ENCODE measurements around the gene CDH23.

CDH23 gene

DNA sequence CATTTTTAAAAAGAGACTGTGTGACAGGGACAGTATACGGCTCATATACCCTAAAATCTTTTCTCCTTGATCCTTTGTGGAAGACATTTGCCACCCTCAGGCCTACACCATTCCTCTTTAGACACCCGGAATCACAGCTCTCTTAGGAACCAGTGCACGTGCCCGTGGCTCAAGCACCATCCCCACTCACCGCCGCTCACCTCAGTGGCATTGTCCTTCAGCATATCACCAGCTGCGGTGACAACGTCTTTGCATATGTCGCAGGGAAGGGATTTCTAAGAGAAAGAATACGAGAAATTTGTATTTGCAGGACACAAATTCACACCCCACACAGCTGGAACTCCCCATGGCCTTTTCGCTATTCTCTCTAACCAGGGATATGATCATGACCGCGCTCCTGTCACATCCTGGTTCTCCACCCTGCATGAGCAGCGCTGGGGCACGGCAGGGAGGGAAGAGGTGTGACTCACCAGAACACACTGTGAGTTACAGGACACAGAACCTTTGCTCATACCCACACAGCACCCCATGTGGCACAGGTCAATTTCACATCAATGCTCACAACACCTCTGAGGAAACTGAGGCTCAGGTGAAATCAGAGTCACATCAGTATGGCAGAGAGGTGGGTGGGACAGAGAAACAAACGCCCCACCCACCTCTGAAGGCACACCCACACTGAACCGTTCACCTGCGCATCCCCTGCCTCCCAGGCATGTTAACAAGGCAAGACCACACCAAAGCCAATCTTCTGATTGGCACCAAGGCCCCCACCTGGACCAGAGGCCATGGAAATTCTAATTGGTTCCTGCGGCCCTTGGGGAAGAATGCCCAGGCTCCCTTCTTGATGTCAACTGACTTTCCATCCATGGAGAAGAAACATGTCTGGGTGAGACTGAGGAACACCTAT lies 435.2 kb downstream of the CDH23 start:
- no peak for DNase-seq

DNA sequence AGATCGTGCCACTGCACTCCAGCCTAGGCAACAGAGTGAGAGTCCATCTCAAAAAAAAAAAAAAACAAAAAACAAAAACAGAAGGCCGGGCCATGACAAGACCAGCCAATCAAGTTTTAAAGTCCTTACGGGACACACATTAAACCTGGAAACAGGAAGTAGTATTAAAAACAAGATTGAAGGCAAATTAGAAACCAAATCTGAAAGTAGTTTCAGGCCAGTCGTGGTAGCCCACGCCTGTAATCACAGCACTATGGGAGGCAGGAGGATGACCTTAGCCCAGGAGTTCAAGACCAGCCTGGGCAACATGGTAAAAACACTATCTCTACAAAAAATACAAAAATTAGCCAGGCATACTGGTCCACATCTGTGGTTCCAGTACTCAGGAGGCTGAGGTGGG lies 436.2 kb downstream of the CDH23 start:
- DNase-seq, result no peak

DNA sequence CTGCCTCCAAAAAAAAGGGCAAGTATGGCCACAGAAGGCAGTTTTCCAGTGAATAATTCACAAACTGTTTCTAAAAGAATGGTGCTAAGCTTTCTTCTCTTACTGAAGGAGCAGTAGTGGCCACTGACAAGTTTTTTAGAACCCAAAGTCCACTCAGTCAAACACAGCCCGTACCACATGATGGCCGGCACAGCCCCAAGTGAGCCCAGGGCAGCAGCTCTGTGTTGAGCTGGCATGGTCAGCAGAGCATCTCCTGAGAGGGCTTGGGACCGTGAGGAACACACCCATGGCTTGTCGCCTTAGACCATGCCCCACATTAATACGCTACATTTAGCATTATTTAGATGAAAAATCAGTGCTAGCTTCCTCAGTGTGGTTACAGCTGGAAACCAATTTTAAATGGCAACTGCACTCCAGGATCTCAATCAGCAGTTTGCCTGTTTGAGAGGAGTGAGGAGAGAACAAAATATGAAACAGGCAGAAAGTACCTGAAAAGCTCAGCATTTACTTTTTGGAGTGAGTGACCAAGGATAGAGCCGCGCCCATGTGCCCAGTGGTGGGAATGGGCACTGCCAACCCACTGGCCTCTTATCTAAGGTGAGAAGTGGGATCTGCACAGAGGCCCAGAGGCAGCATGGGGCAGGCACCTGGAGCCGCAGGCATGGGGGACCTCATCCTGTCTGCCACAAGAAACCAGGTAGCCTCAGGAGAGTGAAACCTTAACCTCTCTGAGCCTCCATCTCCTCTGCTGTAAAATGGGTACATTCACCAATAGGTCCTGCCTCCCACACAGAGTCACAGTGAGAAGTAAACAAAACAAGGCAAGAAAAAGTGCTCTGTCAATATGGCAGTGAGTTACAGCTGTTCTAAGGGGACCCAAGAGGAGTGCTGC lies 437.0 kb downstream of the CDH23 start:
- DNase-seq, result no peak

DNA sequence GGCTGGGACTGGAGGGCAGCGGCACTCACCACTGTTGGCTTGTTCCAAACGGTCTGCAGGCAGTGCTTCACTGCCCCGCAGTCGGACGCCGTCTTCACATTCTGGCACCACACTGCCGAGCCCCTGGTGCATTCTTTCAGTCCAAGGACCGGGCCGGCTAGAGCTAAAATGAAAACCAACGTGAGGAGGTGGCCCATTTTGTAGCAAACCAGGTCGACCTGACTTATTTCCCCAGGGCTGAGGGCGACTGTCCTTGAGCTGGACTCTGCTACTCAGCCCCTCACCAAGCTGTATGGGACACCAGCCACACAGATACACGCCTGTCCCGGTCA lies 437.6 kb downstream of the CDH23 start:
- no peak for DNase-seq

DNA sequence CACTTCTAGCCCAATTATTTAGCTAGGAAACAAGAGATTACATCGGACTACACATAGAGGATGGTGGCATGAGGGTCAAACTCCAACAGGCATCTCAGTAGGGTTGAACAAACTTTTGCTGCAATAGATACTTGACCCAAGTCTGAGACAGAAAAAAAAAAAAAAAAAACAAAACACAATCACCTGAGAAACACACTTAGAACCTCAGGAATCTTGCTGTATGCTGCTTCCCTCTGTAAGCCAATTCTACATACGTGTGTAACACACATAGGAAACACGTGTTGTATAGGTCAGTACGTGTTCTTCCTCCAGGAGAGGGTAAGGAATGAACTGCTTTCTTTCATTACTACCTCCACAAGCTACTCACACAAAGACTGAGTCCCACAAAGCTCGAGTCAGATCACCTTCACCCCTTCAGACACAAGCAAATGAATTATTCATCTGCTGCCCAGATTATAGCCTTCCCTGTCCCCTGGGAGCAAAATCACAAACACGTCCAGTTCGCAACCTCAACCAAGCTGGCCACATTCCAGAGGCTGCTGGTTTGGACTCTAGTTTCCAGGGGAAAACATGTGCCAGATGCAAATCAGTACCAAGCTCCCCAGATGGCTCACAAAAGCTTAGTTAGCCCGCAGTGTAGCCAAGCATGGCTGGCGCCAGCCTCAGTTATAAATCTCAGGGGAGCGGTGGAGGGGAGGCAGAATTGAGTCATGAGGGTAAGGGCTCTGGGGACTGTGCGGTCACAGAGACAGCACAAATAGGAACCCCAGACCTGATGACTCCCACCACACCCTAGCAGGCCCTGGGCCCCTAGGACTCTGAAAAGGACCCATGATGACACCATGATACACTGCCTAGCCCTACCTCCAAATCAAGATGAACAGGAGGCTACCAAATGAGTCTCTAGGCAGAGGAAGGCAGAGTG lies 439.2 kb downstream of the CDH23 start:
- DNase-seq, result no peak

DNA sequence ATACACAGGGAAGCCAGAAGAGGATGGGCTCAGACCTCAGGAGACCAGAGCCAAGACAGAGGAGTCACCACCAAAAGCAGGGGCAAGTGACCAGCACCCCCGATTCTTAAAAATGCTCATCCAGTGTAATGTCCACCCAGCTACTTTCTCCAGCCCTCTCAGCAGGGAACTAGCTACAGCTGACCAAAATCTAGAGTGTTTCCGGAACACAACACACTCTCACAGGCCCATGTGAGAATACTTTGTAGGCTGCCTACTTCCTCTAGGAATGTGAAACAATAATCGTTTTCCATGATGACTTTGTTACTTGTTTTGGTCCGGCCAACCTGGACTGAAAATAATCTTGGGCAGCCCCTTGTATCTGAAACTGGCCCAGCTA lies 439.9 kb downstream of the CDH23 start:
- DNase-seq, result no peak

DNA sequence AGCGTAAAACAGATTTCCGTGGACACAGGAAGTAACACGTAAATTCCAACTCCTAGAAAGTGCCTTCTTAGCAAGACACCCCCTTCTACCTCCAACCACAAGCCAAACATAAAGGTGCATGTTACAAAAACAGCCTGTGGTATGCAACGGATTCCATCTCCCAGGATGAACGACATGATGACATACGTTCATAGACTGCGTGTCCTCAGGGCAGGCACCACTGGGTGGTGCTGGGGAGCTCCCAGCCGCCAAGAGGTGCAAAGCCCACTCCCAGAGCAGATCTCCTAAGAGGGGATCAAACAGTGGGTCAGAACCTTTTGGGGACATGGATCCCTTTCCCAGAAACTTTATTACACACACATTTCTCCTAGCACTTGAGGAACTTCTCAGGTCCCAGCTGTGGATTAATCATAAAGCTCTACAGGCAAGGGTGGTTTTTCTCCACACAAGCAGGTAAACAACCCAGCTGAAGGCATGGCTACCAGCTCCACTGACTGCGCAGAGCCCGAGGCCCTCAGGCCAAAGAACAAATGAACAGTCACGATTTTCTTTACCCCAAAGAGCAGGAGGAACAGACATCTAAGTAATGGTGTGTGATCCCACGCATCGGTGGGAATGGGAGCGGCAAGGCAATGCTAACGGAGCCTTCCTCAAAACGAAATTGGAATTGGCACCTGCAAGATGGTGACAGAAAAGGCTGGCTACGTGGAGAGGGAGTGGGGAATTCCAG lies 440.5 kb downstream of the CDH23 start:
- no peak for DNase-seq

DNA sequence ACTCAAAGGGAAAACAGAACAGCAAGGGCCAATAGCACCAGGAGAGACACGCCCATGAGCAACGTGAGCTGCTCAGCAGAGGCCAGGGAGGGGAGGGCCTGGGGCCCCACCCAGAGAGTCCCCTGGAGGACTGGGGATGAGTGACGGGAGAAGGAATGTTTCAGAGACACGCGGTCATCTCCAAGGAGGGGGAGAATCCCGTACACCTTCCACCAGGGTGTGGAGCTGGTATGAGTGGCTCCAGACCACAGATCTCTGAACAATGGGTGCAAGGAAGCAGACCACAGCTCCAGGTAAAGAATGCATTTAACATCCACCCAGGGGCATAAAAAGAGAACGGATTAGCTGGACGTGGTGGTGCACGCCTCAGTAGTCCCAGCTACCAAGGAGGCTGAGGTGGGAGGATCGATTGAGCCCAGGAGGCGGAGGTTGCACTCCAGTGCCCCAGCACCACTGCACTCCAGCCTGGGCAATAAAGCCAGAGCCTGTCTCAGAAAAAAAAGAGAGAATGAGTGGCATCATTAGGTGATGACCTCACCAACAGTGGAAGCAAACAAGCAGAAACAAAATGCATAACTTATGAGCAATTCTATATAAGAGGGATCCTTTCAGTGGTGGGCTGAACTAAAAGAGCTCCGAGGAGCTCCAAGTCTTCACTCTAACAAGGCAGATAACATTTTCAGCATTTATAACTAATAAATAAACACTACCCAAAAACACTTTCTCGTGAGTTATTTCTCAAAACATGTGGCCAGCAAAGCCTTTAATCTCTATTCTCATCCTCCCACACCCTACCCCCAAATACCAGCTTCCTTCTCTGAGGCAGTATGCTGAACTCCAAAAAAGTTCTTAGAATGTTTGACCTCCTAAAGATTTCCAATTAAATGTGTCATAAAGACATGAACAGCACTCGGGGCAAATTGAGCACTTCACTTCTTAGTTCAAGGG lies 441.8 kb downstream of the CDH23 start:
- no peak for DNase-seq

DNA sequence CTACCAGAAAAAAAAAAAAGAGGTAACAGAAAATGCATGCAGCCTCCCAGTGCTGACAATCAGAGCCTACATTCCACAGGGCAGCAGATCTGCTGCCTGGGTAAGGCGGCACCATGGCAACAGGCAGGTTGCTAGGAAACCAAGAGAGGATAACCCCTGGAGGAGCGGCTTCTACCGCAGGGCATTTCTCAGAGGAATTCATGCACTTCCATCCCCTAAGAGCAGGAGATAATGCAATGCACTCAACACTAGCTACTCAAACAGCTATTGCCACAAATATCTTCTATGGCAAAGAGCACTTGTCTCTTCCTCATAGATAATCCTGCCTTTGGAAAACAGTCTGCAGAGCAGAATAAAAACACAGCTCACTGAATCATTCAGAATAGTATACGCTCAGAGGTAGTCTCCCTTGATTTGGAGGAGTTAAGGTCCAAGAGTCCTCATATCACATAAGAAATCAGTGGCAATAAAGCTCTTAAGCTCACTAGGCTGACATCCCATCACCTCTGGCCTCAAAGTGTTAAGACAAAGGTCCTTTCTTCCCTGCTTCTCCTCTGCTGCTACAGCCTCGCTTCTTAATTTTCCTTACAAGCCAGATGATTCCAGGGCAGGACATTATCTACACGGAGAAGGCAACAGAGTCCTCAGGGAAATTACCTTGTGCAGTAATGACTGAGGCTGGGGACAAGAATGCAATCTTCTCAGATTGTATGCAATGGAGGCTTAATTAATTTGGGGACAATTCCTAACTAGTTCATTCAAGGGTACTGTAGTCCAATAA lies 443.6 kb downstream of the CDH23 start:
- DNase-seq, result no peak

DNA sequence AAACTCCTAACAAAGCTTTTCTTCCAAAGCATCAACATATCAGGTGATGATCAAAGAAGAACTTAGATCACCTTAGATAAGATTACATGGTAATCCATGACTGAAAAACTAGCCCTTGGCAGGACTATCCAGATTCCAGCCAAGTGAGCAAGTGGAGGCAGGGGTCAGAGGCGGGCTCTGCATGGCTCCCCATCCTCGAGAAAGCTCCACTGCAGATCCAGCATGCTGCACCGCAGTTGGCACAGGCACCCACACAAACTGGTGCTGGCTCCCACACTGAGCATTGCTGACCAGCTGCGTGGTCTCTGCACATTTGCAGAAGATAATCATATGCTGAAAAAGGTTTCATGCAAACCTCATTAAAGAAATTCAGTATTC lies 444.2 kb downstream of the CDH23 start:
- no peak for DNase-seq

DNA sequence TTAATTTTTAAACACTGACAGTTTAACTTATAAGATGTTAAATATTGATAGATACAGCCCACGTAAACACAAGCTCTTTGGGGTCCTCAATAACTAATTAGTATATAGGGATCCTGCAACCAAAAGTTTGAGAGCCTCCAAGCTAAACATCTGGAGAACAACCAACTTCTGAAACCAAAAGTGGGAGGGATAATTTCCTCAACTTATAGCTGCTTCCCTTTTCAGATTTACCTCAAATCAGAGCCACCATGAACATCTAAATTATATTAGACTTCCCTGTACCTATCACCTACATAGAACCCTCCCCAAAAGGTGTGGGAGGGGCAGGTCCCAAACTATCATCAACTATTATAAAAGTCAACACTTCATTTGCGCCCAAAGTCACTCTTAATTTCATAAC lies 445.7 kb downstream of the CDH23 start:
- DNase-seq, result no peak

DNA sequence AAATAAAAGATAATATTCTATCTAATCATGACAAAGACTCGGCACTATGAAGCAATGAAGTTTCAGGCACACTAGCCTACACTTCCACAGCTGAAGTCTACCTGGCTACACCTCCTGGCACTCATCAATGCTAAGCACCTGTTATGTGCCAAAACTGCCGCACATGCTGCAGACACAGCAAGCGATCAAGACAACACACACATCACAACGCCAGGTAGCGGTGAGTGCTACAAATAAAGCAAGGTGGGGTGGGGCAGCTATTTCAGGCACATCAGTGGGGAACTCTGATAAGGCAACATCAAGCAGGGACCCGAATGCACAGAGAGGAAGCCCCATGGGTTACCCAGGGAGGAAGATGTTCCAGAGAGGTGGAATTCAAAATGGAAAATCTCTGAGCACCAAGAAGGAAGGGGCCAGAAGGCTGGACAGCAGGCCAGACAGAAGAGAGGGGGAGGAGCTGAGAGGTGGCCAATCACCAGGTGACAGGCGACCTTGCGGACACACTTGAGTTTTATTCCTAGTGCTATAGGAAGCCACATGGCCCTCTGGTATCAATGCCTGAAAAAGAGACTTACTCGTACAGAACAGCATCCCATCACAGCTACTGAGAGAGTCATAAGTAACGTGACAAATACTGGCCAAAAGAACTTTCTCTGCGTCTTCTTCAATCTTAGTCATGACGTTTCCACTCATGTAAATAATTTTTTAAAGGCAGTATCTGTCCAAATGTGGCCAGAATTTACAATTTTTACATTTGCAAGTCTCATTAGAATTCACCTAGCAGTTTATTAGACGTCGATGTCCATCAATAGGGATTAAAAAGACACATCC lies 446.4 kb downstream of the CDH23 start:
- DNase-seq, result no peak

DNA sequence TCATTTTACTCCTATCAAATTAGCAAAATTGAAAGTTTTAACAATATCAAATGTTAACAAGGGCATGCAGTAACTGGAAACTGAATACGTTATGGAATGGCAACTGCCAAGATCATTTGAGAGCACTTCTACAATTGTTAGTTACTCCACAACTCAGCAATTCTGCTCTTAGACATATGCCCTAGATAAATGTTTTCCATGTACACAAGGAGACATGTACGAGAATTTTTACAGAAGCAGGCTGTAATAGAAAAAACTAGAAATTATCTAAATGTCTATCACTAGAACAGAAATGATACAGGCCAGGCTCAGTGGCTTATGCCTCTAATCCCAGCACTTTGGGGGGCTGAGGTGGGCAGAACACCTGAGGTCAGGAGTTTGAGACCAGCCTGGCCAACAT lies 447.4 kb downstream of the CDH23 start:
- DNase-seq, result no peak

DNA sequence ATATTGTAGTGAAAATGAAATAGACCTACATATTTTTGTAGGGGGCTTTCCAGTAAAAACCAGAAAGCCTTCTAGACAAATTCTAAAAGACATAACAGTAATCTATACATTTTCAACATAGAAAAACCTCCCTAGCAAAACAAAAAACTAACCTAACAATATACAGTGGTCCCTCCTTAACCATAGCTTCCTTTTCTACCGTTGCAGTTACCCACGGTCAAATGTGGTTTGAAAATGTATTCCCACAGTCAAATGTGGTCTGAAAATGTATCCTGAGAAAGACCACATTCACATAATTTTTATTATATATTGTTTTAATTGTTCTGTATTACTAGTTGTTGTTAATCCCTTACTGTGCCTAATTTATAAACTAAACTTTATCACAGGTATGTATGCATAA lies 448.0 kb downstream of the CDH23 start:
- DNase-seq, result no peak

DNA sequence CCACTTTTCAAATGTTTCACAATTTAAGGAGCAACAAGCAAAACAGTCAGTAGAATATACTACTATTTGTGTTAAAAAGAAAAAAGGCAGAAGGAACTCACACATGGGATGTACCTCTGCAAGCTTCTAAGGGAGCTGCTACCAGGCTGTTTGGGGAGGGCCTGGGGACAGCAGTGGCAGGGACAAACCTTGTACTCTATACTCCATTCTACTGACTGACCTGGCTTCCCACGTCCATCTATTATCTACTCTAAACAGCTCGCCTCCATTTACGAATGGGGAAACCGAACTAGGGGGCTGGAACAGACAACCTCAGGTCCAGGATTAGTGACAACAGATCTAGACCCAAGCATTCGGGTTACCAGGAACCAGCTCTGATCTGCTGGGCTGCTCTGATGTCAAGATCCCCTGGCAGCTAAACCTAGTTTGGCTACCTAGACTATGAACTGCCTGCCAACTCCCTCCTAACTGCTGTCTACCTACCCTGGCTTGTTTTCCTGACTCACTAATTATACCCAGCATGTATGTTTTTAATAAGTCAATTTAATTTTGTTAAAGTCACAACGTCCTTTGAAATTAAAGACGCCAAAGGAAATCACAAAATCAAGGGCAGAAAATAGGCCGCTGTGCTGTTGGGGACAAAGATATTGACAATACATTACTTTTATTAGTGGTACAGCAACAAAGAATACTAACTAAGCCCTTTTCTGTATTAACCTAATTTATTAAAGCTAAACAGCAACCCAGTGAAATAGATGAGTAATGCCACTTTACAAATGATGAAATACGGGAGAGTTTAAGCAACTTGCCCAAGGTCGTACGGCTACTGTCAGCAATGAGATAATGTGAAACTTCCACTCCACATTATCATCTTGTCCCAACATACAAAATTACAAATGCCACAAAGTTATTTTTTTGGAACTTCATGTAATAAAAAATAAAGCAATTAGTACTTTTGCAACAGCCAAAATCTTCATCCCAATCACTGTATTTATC lies 449.0 kb downstream of the CDH23 start:
- no peak for DNase-seq

DNA sequence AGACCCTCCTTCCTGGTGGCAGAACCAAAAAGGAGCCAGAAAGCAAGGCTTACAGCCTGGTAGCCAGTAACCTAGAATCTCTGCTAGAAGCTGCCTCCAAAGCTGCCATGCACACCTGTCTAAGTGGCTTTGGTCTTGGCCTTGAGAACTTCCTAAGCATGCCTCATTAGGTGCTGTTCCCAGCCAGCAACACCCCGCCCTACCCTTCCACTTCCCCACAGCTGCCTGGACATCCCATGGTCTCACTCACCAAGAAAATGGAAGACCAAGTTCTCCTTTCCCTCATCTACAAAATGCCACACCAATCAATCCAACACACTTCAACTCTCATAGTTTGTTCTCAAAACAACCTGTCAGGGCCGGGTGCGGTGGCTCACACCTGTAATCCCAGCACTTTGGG lies 450.1 kb downstream of the CDH23 start:
- DNase-seq, result no peak

DNA sequence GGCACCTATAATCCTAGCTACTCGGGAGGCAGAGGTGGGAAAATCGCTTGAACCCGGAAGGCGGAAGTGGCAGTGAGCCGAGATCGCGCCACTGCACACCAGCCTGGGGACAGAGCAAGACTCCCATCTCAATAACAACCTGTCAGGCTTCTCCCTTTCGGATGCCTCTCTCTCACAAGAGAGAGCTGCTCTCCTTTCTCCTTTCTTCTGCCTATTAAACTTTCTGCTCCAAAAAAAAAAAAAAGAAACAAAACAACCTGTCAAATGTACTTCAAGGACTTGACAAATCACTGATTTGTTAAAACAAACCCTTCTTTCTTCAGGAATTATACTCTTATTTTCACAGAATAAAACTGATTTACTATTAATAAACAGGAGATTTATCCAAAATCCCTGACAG lies 450.7 kb downstream of the CDH23 start:
- DNase-seq, result no peak

Measured in activated effector memory CD4-positive, alpha-beta T cell treated with Interleukin-2 at 50 U/mL for 16 hours (primary cell).